ENCODE measurements around the gene NHLRC1.
"Not testable (repeated sequence)": the region's sequence is repeated elsewhere in the genome, so short reads cannot be mapped to it uniquely, and the experiment has no call there.

The NHLRC1 gene

DNA sequence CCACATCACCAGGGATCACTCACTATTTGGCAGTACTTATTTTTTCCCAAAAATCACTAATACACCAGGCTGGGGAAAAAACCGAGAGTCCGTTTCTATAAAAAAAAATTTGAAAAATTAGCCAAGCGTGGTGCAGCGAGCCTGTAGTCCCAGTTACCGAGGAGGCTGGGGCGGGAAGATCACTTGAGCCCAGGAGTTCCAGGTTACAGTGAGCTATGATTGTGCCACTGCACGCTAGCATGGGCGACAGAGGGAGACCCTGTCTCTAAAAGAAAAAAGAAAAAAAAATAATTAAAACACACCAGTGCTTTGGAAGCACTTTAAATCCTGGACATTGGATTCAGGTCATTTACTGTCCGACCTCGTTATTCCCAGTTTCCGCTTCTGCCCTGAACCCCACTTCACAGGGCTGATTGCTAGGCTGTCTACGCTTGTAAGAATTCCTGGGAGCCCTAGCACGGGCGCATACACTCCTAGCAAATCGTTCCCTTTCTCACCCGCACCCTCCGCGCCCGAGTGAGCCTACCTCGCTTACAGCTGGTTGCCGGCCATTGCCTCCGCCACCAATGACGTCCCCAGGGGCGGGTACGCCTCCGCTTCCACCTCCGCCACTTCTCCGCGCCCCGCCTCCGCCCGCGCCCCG lies 32.2 kb upstream of the NHLRC1 start, which contains the start of gene TPMT:
TPMT (minus strand) TSS at position 571 of the 643 bp plus-strand sequence. CDS start 5,950 bp downstream, outside the sequence.
- Histone ChIP-seq H3K27me3 (ENCODE audit: control insufficient read depth, insufficient read depth, low read length) (no peaks in the 10 kb centered on the region), H3K27ac (ENCODE audit: low read depth, low read length) (no peak within 1 kb of the TSS), H3K4me3 (ENCODE audit: low read depth, low read length) (peak within 1 kb of the TSS; percentile 95), H3K9me3 (ENCODE audit: control insufficient read depth, insufficient read depth, low read depth, low read length) (no peaks in the 10 kb centered on the region), H3K9ac (ENCODE audit: low read length) (peak within 1 kb of the TSS; percentile 76), H3K4me1 (ENCODE audit: control insufficient read depth, insufficient read depth, low read length) (peaks cover 16% of the 10 kb centered on the region), H3K36me3 (ENCODE audit: control insufficient read depth, insufficient read depth, low read length) (no peaks in the 10 kb centered on the region; the same call in none of the 2 replicates)

DNA sequence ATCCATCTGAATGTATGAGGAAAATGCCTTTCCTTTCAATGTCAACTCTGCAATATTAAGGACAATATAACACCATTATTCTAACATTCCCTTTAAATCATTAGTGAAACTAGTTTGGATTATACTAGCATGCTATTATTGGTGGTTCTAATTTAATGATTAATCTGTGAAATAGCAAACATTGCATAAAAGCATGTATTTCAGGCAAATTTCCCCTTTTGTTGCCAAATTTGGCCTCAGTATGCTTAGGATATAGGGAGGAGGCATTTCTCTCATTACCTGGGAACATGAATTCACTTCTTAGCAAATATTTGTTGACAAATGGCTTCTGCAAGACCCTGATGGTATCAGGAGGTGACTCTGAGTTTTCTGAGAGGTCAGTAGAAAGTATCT lies 30.8 kb upstream of the NHLRC1 start:
- peaks cover 4% of the 10 kb centered on the region; the same call in 1 of the 2 replicates for H3K36me3 ChIP-seq (ENCODE audit: control insufficient read depth, insufficient read depth, low read length)
- H3K9ac ChIP-seq (ENCODE audit: low read length), result no peak overlapping the region
- H3K9me3 ChIP-seq (ENCODE audit: control insufficient read depth, insufficient read depth, low read depth, low read length), result no peaks in the 10 kb centered on the region
- H3K27me3 ChIP-seq (ENCODE audit: control insufficient read depth, insufficient read depth, low read length), result no peaks in the 10 kb centered on the region
- peak overlapping the region; percentile 72 for H3K4me3 ChIP-seq (ENCODE audit: low read depth, low read length)
- peaks cover 16% of the 10 kb centered on the region for H3K4me1 ChIP-seq (ENCODE audit: control insufficient read depth, insufficient read depth, low read length)
- H3K27ac ChIP-seq (ENCODE audit: low read depth, low read length), result no peak overlapping the region

DNA sequence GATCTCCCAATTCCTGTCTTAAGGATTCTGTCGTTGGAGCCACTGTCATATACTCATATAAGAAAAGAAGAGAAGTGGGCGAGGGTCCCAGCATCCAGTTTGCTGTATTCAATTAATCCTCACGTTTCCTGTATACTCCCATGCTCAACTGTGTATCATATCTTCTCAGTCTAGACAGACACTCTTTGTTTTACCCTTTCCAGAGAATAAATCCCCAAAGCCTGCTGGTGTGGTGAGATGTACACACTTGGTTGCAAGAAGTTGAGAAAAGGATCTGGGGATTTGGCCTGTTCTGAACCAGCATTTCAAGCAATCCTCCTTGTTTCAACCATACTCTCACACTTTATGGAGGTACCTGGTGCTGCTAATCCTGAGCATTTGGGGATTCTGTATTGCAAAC lies 29.3 kb upstream of the NHLRC1 start:
- Histone ChIP-seq H3K27me3 (ENCODE audit: control insufficient read depth, insufficient read depth, low read length) (no peaks in the 10 kb centered on the region), H3K36me3 (ENCODE audit: control insufficient read depth, insufficient read depth, low read length) (peaks cover 10% of the 10 kb centered on the region), H3K4me1 (ENCODE audit: control insufficient read depth, insufficient read depth, low read length) (peaks cover 16% of the 10 kb centered on the region), H3K27ac (ENCODE audit: low read depth, low read length) (no peak overlapping the region), H3K4me3 (ENCODE audit: low read depth, low read length) (no peak overlapping the region), H3K9me3 (ENCODE audit: control insufficient read depth, insufficient read depth, low read depth, low read length) (no peaks in the 10 kb centered on the region), H3K9ac (ENCODE audit: low read length) (no peak overlapping the region)

DNA sequence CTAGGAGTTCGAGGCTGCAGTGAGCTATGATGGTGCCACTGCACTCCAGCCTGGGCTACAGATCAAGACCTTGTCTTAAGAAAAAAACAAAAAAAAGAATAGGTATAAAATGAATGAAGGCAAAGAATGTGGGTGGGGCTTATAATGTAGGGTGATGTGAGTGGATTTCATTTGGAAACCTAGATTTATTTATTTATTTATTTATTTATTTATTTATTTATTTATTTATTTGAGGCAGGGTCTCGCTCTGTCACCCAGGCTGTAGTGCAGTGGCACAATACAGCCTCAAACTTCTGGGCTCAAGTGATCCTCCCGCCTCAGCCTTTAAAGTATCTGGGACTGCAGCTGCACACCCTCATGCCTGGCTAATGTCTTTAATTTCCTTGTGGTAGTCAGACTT lies 28.9 kb upstream of the NHLRC1 start:
- H3K4me3 ChIP-seq (ENCODE audit: low read depth, low read length); H3K27ac ChIP-seq (ENCODE audit: low read depth, low read length); H3K9ac ChIP-seq (ENCODE audit: low read length); H3K9me3 ChIP-seq (ENCODE audit: control insufficient read depth, insufficient read depth, low read depth, low read length); H3K27me3 ChIP-seq (ENCODE audit: control insufficient read depth, insufficient read depth, low read length): not testable (repeated sequence)
- H3K36me3 ChIP-seq (ENCODE audit: control insufficient read depth, insufficient read depth, low read length), result peaks cover 10% of the 10 kb centered on the region
- peaks cover 16% of the 10 kb centered on the region for H3K4me1 ChIP-seq (ENCODE audit: control insufficient read depth, insufficient read depth, low read length)

DNA sequence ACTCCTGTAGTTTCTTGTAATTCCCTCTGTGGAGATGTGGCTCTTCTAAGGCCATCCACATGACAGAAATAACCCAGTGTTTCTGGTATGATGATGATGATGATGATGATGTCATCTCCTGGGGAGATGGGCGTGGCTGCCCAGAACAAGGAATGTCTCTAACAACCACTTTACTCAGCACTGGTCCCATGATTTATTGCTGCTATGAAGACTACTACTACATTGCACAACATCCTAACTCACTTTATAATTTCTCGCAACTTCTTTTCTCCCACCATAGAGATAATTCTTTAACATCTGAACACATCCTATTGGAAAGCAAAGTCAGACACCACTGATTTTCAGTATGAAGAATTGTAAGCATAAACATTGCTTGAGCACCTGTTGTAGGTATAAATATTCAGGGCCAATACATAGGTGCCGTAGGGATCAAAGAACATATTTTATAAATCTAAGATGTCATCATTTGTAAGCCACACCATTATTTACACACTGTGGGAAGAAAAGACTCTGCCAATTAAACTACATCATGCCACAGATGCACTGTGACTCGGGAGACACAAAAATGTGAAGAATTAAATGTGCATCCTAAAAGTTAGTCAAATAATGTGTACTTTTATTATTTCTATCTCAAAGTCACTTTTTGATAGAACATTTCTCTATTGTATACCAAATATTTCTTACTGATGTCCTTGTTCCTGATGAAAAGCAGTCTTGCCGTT lies 26.0 kb upstream of the NHLRC1 start:
- H3K9me3 ChIP-seq (ENCODE audit: control insufficient read depth, insufficient read depth, low read depth, low read length), result no peaks in the 10 kb centered on the region
- no peaks in the 10 kb centered on the region for H3K27me3 ChIP-seq (ENCODE audit: control insufficient read depth, insufficient read depth, low read length)
- no peak overlapping the region for H3K27ac ChIP-seq (ENCODE audit: low read depth, low read length)
- no peak overlapping the region for H3K9ac ChIP-seq (ENCODE audit: low read length)
- peaks cover 10% of the 10 kb centered on the region for H3K4me1 ChIP-seq (ENCODE audit: control insufficient read depth, insufficient read depth, low read length)
- no peak overlapping the region for H3K4me3 ChIP-seq (ENCODE audit: low read depth, low read length)
- peaks cover 16% of the 10 kb centered on the region for H3K36me3 ChIP-seq (ENCODE audit: control insufficient read depth, insufficient read depth, low read length)

DNA sequence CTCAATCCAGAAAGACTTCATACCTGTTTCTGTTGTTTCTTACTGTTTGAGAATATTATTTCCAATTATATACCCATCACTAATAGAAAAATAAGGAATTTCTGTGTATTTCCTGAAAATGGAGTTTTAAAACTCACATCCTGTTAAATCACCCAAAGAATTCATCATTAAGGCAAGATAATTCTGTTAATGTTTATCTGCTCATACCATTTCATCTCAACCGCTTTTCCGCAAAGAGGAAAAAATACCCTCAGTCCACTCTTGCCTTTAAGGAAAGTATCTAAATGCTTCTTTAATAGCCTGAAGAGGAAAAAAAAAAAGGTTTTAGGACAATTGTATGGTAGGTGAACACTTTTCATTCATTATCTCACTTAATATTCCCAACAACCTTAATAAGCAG lies 25.1 kb upstream of the NHLRC1 start:
- H3K27me3 ChIP-seq (ENCODE audit: control insufficient read depth, insufficient read depth, low read length), result no peaks in the 10 kb centered on the region
- H3K36me3 ChIP-seq (ENCODE audit: control insufficient read depth, insufficient read depth, low read length), result peaks cover 24% of the 10 kb centered on the region
- no peaks in the 10 kb centered on the region for H3K9me3 ChIP-seq (ENCODE audit: control insufficient read depth, insufficient read depth, low read depth, low read length)
- H3K4me1 ChIP-seq (ENCODE audit: control insufficient read depth, insufficient read depth, low read length), result peaks cover 1% of the 10 kb centered on the region; the same call in 1 of the 2 replicates
- H3K9ac ChIP-seq (ENCODE audit: low read length), result no peak overlapping the region
- no peak overlapping the region for H3K4me3 ChIP-seq (ENCODE audit: low read depth, low read length)
- H3K27ac ChIP-seq (ENCODE audit: low read depth, low read length), result no peak overlapping the region

DNA sequence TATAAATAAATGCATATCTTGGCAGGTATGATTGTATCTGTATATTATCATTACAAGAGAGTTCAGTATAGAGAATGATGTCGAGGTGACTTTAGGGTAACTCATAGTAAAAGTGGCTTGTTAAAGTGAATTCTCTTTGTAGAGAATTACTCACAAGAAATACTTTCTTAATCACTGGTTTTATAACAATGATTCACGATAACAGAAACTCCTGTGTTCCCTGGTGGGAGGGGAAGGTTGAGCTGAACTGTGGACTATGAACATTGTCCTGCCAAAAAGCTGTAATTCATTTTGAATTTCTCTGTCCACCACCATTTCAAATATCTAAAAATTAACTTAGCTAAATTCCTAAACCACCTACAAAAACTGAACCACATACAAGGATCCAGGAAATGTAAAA lies 24.7 kb upstream of the NHLRC1 start:
- Histone ChIP-seq H3K4me1 (ENCODE audit: control insufficient read depth, insufficient read depth, low read length) (peaks cover 1% of the 10 kb centered on the region), H3K27ac (ENCODE audit: low read depth, low read length) (no peak overlapping the region), H3K9me3 (ENCODE audit: control insufficient read depth, insufficient read depth, low read depth, low read length) (no peaks in the 10 kb centered on the region), H3K9ac (ENCODE audit: low read length) (no peak overlapping the region), H3K27me3 (ENCODE audit: control insufficient read depth, insufficient read depth, low read length) (no peaks in the 10 kb centered on the region), H3K4me3 (ENCODE audit: low read depth, low read length) (no peak overlapping the region), H3K36me3 (ENCODE audit: control insufficient read depth, insufficient read depth, low read length) (peaks cover 26% of the 10 kb centered on the region)

DNA sequence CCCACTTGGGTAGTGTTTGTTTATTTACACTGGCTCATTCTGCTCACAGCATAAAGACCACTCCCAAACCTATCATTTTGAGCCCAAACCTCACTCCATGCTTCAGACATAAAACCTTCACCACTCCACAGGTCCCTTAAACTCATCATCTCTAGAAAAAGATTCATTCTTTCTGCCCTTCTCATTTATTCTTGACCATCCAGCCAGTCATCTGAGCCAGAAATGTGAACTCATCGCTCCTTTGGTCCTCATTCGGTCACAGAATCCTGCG lies 20.0 kb upstream of the NHLRC1 start:
- no peaks in the 10 kb centered on the region for H3K27me3 ChIP-seq (ENCODE audit: control insufficient read depth, insufficient read depth, low read length)
- H3K36me3 ChIP-seq (ENCODE audit: control insufficient read depth, insufficient read depth, low read length), result peaks cover 40% of the 10 kb centered on the region
- no peaks in the 10 kb centered on the region for H3K9me3 ChIP-seq (ENCODE audit: control insufficient read depth, insufficient read depth, low read depth, low read length)
- no peak overlapping the region for H3K9ac ChIP-seq (ENCODE audit: low read length)
- H3K27ac ChIP-seq (ENCODE audit: low read depth, low read length), result no peak overlapping the region
- H3K4me1 ChIP-seq (ENCODE audit: control insufficient read depth, insufficient read depth, low read length), result peaks cover 8% of the 10 kb centered on the region
- no peak overlapping the region for H3K4me3 ChIP-seq (ENCODE audit: low read depth, low read length)

DNA sequence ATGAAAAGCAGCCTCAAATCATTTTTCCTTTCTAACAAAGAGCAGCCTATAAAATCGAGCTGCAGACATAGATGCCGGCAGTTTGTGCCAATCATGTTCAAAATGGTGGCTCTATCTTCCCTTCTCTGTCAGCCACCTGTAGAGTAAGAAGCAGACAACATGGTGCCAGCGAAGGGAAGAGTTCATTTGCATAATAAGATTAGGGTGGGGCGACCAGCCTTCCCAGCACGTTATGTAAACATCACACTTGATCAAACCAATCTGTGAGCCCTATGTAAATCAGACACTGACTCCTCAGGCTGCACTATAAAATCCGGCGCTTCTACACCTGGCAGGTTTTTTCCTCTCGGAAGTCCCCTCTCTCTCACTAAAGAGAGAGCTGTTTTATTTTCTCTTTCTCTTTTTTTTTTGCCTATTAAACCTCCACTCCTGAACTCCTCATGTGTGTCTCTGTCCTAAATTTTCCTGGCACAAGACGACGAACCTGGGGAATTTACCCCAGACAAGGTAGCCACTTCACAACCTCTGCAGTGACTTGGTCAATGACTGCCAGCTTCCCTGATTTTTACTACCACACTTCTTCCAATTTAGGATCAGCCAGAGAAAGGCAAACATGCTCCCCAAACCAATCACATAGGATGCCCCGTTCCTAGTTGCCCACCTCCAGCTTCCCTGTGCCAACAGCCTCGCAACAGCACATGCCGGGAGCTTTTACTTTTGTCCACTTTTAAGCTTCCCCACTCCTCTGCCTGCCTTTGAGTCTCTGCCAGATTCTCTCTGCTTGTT lies 19.5 kb upstream of the NHLRC1 start:
- Histone ChIP-seq H3K9ac (ENCODE audit: low read length) (no peak overlapping the region), H3K36me3 (ENCODE audit: control insufficient read depth, insufficient read depth, low read length) (peaks cover 38% of the 10 kb centered on the region), H3K27me3 (ENCODE audit: control insufficient read depth, insufficient read depth, low read length) (no peaks in the 10 kb centered on the region), H3K4me1 (ENCODE audit: control insufficient read depth, insufficient read depth, low read length) (peaks cover 8% of the 10 kb centered on the region), H3K4me3 (ENCODE audit: low read depth, low read length) (no peak overlapping the region), H3K27ac (ENCODE audit: low read depth, low read length) (no peak overlapping the region), H3K9me3 (ENCODE audit: control insufficient read depth, insufficient read depth, low read depth, low read length) (no peaks in the 10 kb centered on the region)

DNA sequence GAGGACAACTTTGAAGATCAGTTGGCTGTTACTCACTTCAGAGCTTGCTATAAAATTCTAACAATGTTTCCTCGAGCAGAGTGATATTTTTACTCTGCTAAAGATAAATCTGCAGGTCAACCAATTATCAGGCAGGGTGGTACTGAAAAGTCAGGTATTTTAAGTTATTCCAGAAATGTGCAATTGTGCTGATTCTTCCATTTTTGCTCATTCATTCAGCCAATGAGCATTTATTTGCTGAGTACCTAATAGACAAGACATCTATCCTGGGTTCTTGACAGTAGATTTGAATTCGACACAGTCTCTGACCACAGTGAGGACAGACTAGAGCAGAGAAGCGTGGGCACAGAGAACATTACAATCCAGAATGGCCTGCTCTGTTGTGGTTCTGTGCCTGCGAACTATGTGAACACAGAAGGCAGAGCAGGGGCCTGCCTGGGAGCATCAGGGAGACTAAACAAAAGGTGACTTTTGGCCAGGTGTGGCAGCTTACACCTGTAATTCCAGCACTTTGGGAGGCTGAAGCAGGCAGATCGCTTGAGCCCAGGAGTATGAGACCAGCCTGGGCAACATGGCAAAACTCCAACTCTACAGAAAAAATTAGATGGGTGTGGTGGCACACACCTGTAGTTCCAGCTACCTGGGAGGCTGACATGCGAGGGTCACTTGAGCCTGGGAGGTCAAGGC lies 17.6 kb upstream of the NHLRC1 start:
- Histone ChIP-seq H3K9ac (ENCODE audit: low read length) (no peak overlapping the region), H3K27ac (ENCODE audit: low read depth, low read length) (no peak overlapping the region), H3K36me3 (ENCODE audit: control insufficient read depth, insufficient read depth, low read length) (peaks cover 40% of the 10 kb centered on the region), H3K9me3 (ENCODE audit: control insufficient read depth, insufficient read depth, low read depth, low read length) (no peaks in the 10 kb centered on the region), H3K4me1 (ENCODE audit: control insufficient read depth, insufficient read depth, low read length) (peaks cover 8% of the 10 kb centered on the region), H3K27me3 (ENCODE audit: control insufficient read depth, insufficient read depth, low read length) (no peaks in the 10 kb centered on the region), H3K4me3 (ENCODE audit: low read depth, low read length) (no peak overlapping the region)

Data from HUES6 (cell line).